GM21529 (cell line): Measurements from ENCODE around the gene NAGPA.

ENCODE experiments used
- ATAC-seq: cut with Tn5 transposase; IDR thresholded peaks from one replicate; pipeline ENCODE4 v1.9.1; 2021; ENCODE audit not compliant: unreplicated experiment

The NAGPA gene

DNA sequence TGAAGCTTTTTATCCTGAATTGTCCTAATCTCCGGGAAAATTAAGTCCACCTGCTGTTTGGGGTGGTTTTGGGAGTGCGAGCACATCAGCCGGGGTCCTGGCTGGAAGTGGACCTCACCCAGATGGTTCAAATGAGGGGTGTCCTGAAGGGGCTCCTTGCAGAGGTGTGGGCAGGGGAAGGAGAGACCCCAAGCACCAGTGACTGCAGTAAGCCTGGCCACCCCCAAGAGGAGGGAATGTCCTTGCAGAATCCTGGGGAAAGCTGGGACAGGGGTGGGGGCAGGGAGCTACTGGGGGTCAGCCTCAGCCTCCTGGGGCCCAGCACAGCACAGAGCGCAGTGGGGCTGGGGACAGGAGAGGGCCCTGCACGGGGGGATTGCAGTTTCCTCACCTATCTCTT lies 29.4 kb downstream of the NAGPA start:
- ATAC-seq: no peak

GRCh38 chr16:5003828-5004227 lies 29.9 kb downstream of the NAGPA start:
- ATAC-seq: no peak

DNA sequence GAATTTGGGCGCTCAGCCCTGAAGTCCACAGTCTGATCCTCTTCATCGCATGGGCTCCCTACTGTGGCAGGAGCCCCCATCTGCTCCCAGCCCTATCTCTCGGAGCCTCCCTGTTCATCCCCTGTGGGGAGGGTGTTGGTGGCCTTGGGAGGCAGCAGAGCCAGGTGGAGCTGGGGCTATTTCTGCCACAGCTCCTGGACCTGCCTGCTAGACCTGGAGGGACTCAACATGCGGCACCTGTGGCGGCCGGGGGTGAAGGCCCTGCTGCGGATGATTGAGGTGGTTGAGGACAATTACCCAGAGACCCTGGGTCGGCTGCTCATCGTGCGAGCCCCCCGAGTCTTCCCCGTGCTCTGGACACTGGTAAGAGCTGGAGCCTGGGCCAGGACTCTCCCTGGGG lies 30.5 kb downstream of the NAGPA start:
- ATAC-seq: no peak

- ATAC-seq: no peak
Measured at GRCh38 chr16:5002699-5003143, 31.0 kb downstream of the NAGPA start.

DNA sequence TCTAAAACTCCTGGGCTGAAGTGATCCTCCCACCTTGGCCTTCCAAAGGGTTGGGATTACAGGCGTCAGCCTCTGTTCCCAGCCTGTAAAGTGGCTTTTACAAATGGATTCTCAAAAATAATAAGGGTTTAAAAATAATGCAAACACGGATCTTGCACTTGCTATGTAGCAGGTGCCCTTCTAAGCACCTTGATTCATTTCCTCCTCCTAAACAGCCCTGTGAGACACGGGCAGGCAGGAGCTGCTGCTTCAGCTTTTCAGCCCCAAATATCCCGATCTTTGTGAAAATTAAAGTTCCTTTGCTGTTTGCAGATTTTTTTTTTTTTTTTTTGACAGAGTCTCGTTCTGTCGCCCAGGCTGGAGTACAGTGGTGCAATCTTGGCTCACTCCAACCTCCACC lies 31.7 kb downstream of the NAGPA start:
- ATAC-seq: no peak

- no peak for ATAC-seq
Measured at GRCh38 chr16:5001571-5001970, 32.2 kb downstream of the NAGPA start.

DNA sequence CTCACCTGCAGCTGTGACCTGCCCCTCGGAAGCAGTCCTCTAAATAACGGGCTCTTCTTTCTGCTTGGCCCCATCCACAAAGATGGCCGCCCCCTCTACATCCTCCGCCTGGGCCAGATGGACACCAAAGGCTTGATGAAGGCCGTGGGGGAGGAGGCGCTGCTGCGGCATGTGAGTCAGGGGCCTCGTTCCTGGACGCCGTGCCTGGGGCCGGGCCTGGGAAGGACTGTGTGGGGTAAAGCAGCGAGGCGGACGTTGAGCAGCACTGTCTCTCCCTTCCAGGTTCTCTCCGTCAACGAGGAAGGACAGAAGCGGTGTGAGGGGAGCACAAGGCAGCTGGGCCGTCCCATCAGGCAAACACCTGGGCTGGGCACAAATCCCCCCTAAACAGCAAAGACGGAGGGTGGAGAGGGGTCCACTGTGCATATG lies 33.1 kb downstream of the NAGPA start:
- no peak for ATAC-seq

GRCh38 chr16:4994719-4995434 lies 38.9 kb downstream of the NAGPA start:
- no peak for ATAC-seq

DNA sequence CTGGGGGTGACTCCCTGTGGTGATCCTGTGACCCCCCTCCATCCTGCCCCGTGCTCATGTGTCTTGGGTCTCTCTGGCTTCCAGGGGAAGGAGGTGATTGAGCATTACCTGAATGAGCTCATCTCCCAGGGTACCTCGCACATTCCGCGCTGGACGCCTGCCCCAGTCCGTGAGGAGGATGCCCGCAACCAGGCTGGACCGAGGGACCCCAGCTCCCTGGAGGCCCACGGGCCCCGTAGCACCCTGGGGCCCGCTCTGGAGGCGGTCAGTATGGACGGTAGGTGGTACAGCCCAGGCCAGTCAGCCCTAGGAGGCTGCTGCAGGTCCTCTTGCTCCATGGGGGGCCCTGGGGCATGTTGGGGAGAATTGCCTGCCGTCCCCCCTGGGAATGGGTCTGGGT lies 42.0 kb downstream of the NAGPA start:
- ATAC-seq: no peak

DNA sequence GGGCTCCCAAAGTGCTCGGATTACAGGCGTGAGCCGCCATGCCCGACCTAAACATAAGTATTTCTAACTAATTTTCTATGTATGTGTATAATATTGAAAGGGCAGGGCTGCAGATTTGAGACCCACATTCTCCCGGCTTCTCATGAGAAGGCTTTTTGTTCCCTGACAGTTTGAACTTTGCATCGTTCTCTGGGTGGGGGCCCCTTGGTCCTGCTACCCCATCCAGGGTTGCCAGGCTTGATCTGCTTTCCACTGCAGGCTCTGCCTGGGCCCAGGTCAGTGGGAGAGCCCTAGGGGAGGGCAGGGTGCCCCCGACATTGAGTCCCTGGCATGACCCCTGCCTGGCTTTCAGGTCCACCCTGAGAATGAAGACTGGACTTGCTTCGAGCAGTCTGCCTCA lies 43.3 kb downstream of the NAGPA start:
- ATAC-seq: no peak

DNA sequence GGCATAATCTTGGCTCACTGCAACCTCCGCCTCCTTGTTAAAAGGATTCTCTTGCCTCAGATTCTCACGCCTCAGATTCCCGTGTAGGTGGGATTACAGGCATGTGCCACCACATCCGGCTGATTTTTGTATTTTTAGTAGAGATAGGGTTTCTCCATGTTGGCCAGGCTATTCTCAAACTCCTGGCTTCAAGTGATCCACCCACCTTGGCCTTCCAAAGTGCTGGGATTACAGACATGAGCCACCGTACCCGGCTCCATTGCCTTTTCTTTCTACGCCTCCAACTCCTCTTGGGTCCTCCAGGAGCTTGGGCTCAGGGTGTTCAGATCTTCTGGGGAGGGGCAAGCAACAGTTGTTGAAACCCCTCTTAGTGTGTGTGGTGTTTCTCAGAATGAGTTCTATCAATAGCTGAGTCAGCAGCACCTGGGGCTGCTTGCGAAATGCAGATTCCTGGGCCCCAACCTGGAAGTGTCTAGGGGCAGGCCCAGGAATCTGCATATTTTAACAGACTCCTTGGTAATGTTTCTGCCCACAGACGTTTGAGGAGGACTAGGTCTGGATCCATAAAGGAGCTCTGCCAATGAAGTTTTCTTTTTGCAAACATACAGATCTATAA lies 44.2 kb downstream of the NAGPA start:
- ATAC-seq: no peak

DNA sequence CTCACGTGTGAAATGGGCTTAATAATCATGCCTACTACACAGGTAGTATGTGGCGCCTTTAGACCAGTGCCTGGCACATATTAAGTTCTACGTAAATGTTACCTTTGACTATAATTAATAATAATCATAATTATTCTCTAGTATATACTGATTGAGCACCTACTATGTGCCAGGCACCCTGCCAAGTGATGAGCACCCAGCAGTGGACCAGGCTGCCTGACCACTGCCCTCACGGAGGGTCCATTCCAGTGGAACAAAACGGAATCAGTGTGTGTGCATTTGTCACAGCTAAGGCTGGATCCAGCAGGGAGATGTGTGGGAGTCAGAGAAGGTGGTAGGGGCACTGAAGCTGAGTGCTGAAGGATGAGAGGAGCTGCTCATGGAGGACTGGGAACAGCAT lies 45.1 kb downstream of the NAGPA start:
- ATAC-seq: no peak

- no peak for ATAC-seq
Measured at GRCh38 chr16:4987580-4988374, 46.0 kb downstream of the NAGPA start.

GRCh38 chr16:4987250-4987579 lies 46.5 kb downstream of the NAGPA start:
- ATAC-seq: no peak

- no peak for ATAC-seq
Measured at GRCh38 chr16:4984174-4984990, 49.4 kb downstream of the NAGPA start.

DNA sequence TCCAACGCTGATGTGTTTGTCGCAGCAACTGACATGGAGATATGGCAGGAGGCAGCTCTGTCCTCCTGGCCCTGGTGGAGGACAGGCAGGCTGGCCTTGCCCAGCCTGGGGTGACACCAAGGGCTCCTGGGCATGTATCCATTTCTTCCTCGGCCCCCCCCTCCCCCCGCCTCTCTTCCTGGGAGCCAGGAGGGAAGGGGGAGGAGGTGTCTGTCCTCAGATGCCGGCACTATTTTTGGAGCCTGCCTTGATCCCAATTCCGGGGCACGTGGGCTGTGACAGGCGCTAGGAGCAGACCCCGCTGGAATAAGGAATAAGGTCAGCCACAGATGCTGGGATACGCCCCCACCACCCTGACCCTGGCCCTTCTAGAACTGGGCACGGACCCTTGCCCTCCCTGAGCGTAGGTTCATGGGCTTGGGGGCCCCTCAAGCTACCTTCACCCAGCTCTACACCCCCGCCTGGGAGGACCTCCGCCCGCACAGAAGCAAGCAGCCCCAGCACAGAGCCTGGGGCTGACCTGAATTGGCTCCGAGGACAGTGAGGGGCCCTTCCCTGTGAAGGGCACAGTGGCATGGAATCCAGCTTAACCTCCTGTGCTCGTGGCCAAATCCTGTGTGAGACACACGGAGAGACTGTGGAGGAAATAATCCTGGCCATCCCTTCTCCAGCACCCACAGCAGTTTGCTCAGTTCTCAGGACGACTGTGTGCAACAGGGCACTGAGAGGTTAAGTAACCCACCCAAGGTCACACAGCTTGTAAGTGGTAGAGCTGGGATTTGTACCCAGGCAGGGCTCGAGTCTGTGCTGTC lies 51.5 kb downstream of the NAGPA start:
- ATAC-seq: no peak

GRCh38 chr16:4981473-4981872 lies 52.3 kb downstream of the NAGPA start:
- ATAC-seq: no peak

GRCh38 chr16:4980691-4981090 lies 53.0 kb downstream of the NAGPA start:
- no peak for ATAC-seq

- ATAC-seq: no peak
Measured at GRCh38 chr16:4979736-4980660, 53.7 kb downstream of the NAGPA start.
